H1 (cell line): Measurements from ENCODE around the gene FIGNL2. TPM values are rescaled to one million over a fixed set of nuclear protein-coding genes. Genes with fewer than 3 reads are reported as not detected.

Experiments used
- CTCF ChIA-PET: fragments of 300-600 bp; sonication (Branson Sonifier 250); formaldehyde crosslinking; loops from one replicate; lab custom pipeline; 2021; ENCODE audit not compliant: partially characterized antibody; lab: Charles Lee
- POLR2A ChIA-PET: fragments of 300-600 bp; sonication (Branson Sonifier 250); formaldehyde crosslinking; loops from one replicate; lab custom pipeline; 2021; ENCODE audit warnings: inconsistent platforms; ENCODE audit not compliant: partially characterized antibody; lab: Charles Lee
- DNase-seq, 2 experiments: peaks; one replicate each; pipeline versions ENCODE4 v3.0.0 to v3.0.0-alpha.2; 2010 to 2022; ENCODE audit warnings: low spot score in 2 of 2, low read depth in 1 of 2, mixed read lengths in 1 of 2
- FAIRE-seq: peaks from 2 replicates; lab custom pipeline; 2011; peaks lifted over from hg19 to GRCh38; lab: Jason Lieb, UNC
- H2AFZ ChIP-seq: 2 replicates; pipeline ENCODE4 v1.8.1; 2012; ENCODE audit warnings: low read length, inconsistent platforms
- H2AK5ac ChIP-seq: 2 replicates; pipeline ENCODE4 v1.6.1; 2013; ENCODE audit warnings: low read depth, low read length
- H2BK120ac ChIP-seq: replicated peaks from 2 replicates; pipeline ENCODE3; 2013; ENCODE audit warnings: low read depth, low read length, inconsistent platforms
- H2BK12ac ChIP-seq: 2 replicates; pipeline ENCODE4 v1.6.1; 2013; ENCODE audit warnings: low read depth, low read length
- H2BK15ac ChIP-seq: 2 replicates; pipeline ENCODE4 v1.6.1; 2013; ENCODE audit warnings: low read length
- H2BK20ac ChIP-seq: 2 replicates; pipeline ENCODE4 v1.6.1; 2013; ENCODE audit warnings: low read length
- H2BK5ac ChIP-seq: 2 replicates; pipeline ENCODE4 v1.6.1; 2013; ENCODE audit warnings: low read depth, low read length
- H3K14ac ChIP-seq: 2 replicates; pipeline ENCODE4 v1.6.1; 2013; ENCODE audit warnings: inconsistent platforms; ENCODE audit not compliant: insufficient read length
- H3K18ac ChIP-seq: 2 replicates; pipeline ENCODE4 v1.6.1; 2013; ENCODE audit warnings: low read length; ENCODE audit errors: extremely low read depth
- H3K23ac ChIP-seq: 2 replicates; pipeline ENCODE4 v1.6.1; 2013; ENCODE audit warnings: inconsistent platforms; ENCODE audit not compliant: insufficient read length
- H3K23me2 ChIP-seq: 2 replicates; pipeline ENCODE4 v1.6.1; 2013; ENCODE audit warnings: low read depth, low read length
- H3K27ac ChIP-seq: 2 replicates; pipeline ENCODE4 v1.6.1; 2011; ENCODE audit warnings: low read depth, low read length, inconsistent platforms
- H3K27me3 ChIP-seq, 4 experiments: replicated peaks in 1 of 4; 1 replicate in 1 of 4; 2 replicates in 3 of 4; pipeline versions ENCODE4 v1.6.1 to v1.8.1; 2011 to 2013; ENCODE audit warnings: low read length in 3 of 4, mild to moderate bottlenecking in 3 of 4, inconsistent platforms in 2 of 4, mixed read lengths in 2 of 4, moderate library complexity in 1 of 4; ENCODE audit not compliant: control insufficient read depth in 3 of 4, insufficient read depth in 3 of 4; ENCODE audit errors: extremely low read depth in 1 of 4
- H3K36me3 ChIP-seq, 4 experiments: 2 replicates each; pipeline versions ENCODE4 v1.6.1 to v1.8.1; 2011 to 2013; ENCODE audit warnings: mild to moderate bottlenecking in 4 of 4, low read length in 3 of 4, moderate library complexity in 2 of 4, control low read depth in 1 of 4, inconsistent platforms in 1 of 4; ENCODE audit not compliant: insufficient read depth in 4 of 4, control insufficient read depth in 2 of 4
- H3K4ac ChIP-seq: replicated peaks from 2 replicates; pipeline ENCODE3; 2013; ENCODE audit warnings: low read length, low read depth, mixed read lengths, inconsistent platforms; ENCODE audit not compliant: insufficient read length
- H3K4me1 ChIP-seq, 4 experiments: replicated peaks in 1 of 4; 1 replicate in 1 of 4; 2 replicates in 3 of 4; pipeline versions ENCODE4 v1.6.1 to v1.8.1; 2011 to 2013; ENCODE audit warnings: low read length in 3 of 4, inconsistent platforms in 2 of 4, mixed read lengths in 1 of 4; ENCODE audit not compliant: insufficient read depth in 4 of 4, control insufficient read depth in 3 of 4
- H3K4me2 ChIP-seq, 2 experiments: 2 replicates each; pipeline versions ENCODE4 v1.6.1 to v1.8.1; 2011 to 2013; ENCODE audit warnings: low read depth in 2 of 2, low read length in 2 of 2, control low read depth in 1 of 2, inconsistent platforms in 1 of 2, mild to moderate bottlenecking in 1 of 2; ENCODE audit not compliant: insufficient read depth in 1 of 2
- H3K4me3 ChIP-seq, 4 experiments: fragments of 200-600, 300-600 bp in 1 of 4; sonication (generic), shearing (Covaris generic), sonication (Bioruptor Twin) in 1 of 4; 2 replicates each; pipeline versions ENCODE4 v1.5.1 to v1.8.1; 2011 to 2016; ENCODE audit warnings: low read length in 4 of 4, low read depth in 3 of 4, control low read depth in 2 of 4, inconsistent platforms in 2 of 4, mild to moderate bottlenecking in 2 of 4, mixed read lengths in 1 of 4, moderate library complexity in 1 of 4; ENCODE audit not compliant: insufficient read depth in 2 of 4; ENCODE audit errors: extremely low read depth in 1 of 4
- H3K56ac ChIP-seq: replicated peaks from 2 replicates; pipeline ENCODE3; 2013; ENCODE audit warnings: low read depth, mild to moderate bottlenecking, mixed read lengths, low read length, inconsistent platforms; ENCODE audit not compliant: insufficient read length
- H3K79me1 ChIP-seq: 2 replicates; pipeline ENCODE4 v1.6.1; 2013; ENCODE audit warnings: low read depth, low read length, control low read depth
- H3K79me2 ChIP-seq, 2 experiments: 2 replicates each; pipeline versions ENCODE4 v1.6.1 to v1.8.1; 2012 to 2013; ENCODE audit warnings: low read length in 2 of 2, mild to moderate bottlenecking in 2 of 2, inconsistent platforms in 1 of 2; ENCODE audit not compliant: insufficient read depth in 2 of 2, control insufficient read depth in 1 of 2
- H3K9ac ChIP-seq, 4 experiments: replicated peaks in 1 of 4; 1 replicate in 1 of 4; 2 replicates in 3 of 4; pipeline versions ENCODE4 v1.6.1 to v1.8.1; 2011 to 2013; ENCODE audit warnings: low read depth in 3 of 4, low read length in 3 of 4, control low read depth in 2 of 4, mild to moderate bottlenecking in 2 of 4, moderate library complexity in 2 of 4, inconsistent platforms in 1 of 4; ENCODE audit errors: extremely low read depth in 1 of 4
- H3K9me3 ChIP-seq, 2 experiments: 2 replicates each; pipeline versions ENCODE4 v1.6.1 to v1.8.1; 2012 to 2013; ENCODE audit warnings: mild to moderate bottlenecking in 2 of 2, moderate library complexity in 2 of 2, control low read depth in 1 of 2, inconsistent platforms in 1 of 2, low read depth in 1 of 2, low read length in 1 of 2, mixed read lengths in 1 of 2; ENCODE audit not compliant: insufficient read depth in 2 of 2
- H4K20me1 ChIP-seq, 2 experiments: replicated peaks in 1 of 2; 2 replicates each; pipeline versions ENCODE3 to v1.8.1; 2011 to 2013; ENCODE audit warnings: inconsistent platforms in 2 of 2, low read length in 2 of 2, mild to moderate bottlenecking in 1 of 2; ENCODE audit not compliant: insufficient read depth in 2 of 2, control insufficient read depth in 1 of 2
- H4K5ac ChIP-seq: 2 replicates; pipeline ENCODE4 v1.6.1; 2013; ENCODE audit warnings: low read length, low read depth, mixed read lengths, inconsistent platforms; ENCODE audit not compliant: insufficient read length
- H4K8ac ChIP-seq: 2 replicates; pipeline ENCODE4 v1.8.0; 2013; ENCODE audit warnings: mild to moderate bottlenecking, moderate library complexity, low read length, inconsistent platforms; ENCODE audit not compliant: insufficient read depth; ENCODE audit errors: extremely low read depth
- H4K91ac ChIP-seq: replicated peaks from 2 replicates; pipeline ENCODE3; 2013; ENCODE audit warnings: low read length, mixed read lengths, inconsistent platforms; ENCODE audit not compliant: insufficient read length
- POLR2AphosphoS5 ChIP-seq: IDR thresholded peaks from 2 replicates; pipeline ENCODE4 v1.6.1; 2011; ENCODE audit warnings: low read depth, low read length
- RBBP5 ChIP-seq: IDR thresholded peaks from 2 replicates; pipeline ENCODE4 v1.7.1; 2012; ENCODE audit warnings: low read depth, mild to moderate bottlenecking, inconsistent platforms, low read length, moderate library complexity, borderline replicate concordance
- RNF2 ChIP-seq: fragments of 200-900, 300-1000 bp; sonication (generic); IDR thresholded peaks from 2 replicates; pipeline ENCODE4 v1.7.1; 2016; ENCODE audit warnings: borderline replicate concordance, low read depth, mild to moderate bottlenecking, antibody characterized with exemption, low read length; ENCODE audit not compliant: poor library complexity, severe bottlenecking; ENCODE audit errors: missing control alignments
- WGBS, 2 experiments: shearing (Covaris generic) in 1 of 2; methylation state at CpG; one replicate each; pipeline versions ENCODE4 v1.1.6 to v1.1.7; 2013 to 2015; ENCODE audit warnings: low lambda C conversion rate in 2 of 2, mixed read lengths in 2 of 2, inconsistent platforms in 1 of 2, low coverage in 1 of 2, missing lambda C conversion rate in 1 of 2; ENCODE audit not compliant: insufficient replicate concordance in 2 of 2, insufficient coverage in 1 of 2, insufficient read length in 1 of 2; ENCODE audit errors: extremely low coverage in 1 of 2, missing lambda C conversion rate in 1 of 2; 5-methylcytosine and 5-hydroxymethylcytosine counted together
- polyA plus RNA-seq, 7 experiments: library from polyadenylated mRNA; depleted of rRNA in 3 of 7; stranded (reverse) in 5 of 7; unstranded in 2 of 7; fragments of >200 nt in 5 of 7; fragments of 200-250 nt in 2 of 7; gene quantifications; 1 replicate in 5 of 7; 2 replicates in 1 of 7; 4 replicates in 1 of 7; pipeline versions ENCODE4 v1.2.1 to v1.2.3, GENCODE V29; 2011 to 2013; ENCODE audit warnings: missing spikeins in 2 of 7, mixed read lengths in 2 of 7
- total RNA-seq: library from RNA; stranded (reverse); fragmentation: NEBNext Ultra II Directional; extraction: Animal tissue kit (Norgen Biotek cat#: 25700); gene quantifications from 2 replicates; pipeline ENCODE4 v1.2.1, GENCODE V29; 2021

Gene FIGNL2
- total and polyA plus RNA-seq, 2 of the 8 experiments (the other 6 are each of a cell fraction or from before 2014, with no cell fraction given): 6.5 to 7.1 TPM

GRCh38 chr12:51818086-51818485, 30.4 kb downstream of the FIGNL2 start:
- Histone ChIP-seq H3K79me1 (no peaks in the 10 kb centered on the region; the same call in 1 of the 2 replicates), H2BK120ac (no peak overlapping the region), H3K27me3 (peaks cover 0 to 48% (median 38%) of the 10 kb centered on the region in 4 experiments; a peak in 6 of 7 replicates), H3K79me2 (no peaks in the 10 kb centered on the region), H3K9me3 (no peaks in the 10 kb centered on the region), H3K27ac (no peak overlapping the region), H3K36me3 (no peaks in the 10 kb centered on the region; a peak in 1 of 8 replicates), H4K91ac (no peak overlapping the region), H3K4me2 (no peak overlapping the region), H3K23ac (no peak overlapping the region), H3K4ac (no peak overlapping the region), H3K56ac (no peak overlapping the region), H3K18ac (no peak overlapping the region), H2BK5ac (no peak overlapping the region), H2BK12ac (no peak overlapping the region), H4K5ac (no peak overlapping the region), H2BK15ac (no peak overlapping the region), H3K9ac (no peak overlapping the region), H4K8ac (no peak overlapping the region), H3K4me3 (no peak overlapping the region), H3K4me1 (peaks cover 0 to 14% (median 7%) of the 10 kb centered on the region in 4 experiments; a peak in 6 of 7 replicates), H2AK5ac (no peak overlapping the region), H2AFZ (no peak overlapping the region), H2BK20ac (no peak overlapping the region), H4K20me1 (peaks cover 0 to 6% of the 10 kb centered on the region in 2 experiments), H3K23me2 (peaks cover 14% of the 10 kb centered on the region; the same call in 1 of the 2 replicates), H3K14ac (no peak overlapping the region)
- WGBS, 2 experiments: 92% methylated on average over 4 of the region's 5 CpGs; no CpG with 5 or more reads in 1 of the 2 experiments
- CTCF ChIA-PET: interaction anchor here (0.9 to 9.0 kb wide), 4 partner anchors 12 to 139 kb away, joined by 3 to 139 read pairs (median 26); no protein-coding TSS in a partner anchor
- TF ChIP-seq RNF2 (no peak), RBBP5 (no peak), POLR2AphosphoS5 (no peak)
- FAIRE-seq: no peak
- POLR2A ChIA-PET: interaction anchor here (1.2 to 1.7 kb wide), 2 partner anchors 14 to 45 kb away, joined by 4 to 5 read pairs; no protein-coding TSS in a partner anchor
- DNase-seq: no peak
